ENCODE results near the gene TMEM52. TPM values are rescaled to one million over a fixed set of nuclear protein-coding genes. Genes with fewer than 3 reads are reported as not detected.

TMEM52 gene
- total and polyA plus RNA-seq, 2 of the 13 experiments (the other 11 are each of a cell fraction or from before 2014, with no cell fraction given), result 13.2 to 18.7 TPM

DNA sequence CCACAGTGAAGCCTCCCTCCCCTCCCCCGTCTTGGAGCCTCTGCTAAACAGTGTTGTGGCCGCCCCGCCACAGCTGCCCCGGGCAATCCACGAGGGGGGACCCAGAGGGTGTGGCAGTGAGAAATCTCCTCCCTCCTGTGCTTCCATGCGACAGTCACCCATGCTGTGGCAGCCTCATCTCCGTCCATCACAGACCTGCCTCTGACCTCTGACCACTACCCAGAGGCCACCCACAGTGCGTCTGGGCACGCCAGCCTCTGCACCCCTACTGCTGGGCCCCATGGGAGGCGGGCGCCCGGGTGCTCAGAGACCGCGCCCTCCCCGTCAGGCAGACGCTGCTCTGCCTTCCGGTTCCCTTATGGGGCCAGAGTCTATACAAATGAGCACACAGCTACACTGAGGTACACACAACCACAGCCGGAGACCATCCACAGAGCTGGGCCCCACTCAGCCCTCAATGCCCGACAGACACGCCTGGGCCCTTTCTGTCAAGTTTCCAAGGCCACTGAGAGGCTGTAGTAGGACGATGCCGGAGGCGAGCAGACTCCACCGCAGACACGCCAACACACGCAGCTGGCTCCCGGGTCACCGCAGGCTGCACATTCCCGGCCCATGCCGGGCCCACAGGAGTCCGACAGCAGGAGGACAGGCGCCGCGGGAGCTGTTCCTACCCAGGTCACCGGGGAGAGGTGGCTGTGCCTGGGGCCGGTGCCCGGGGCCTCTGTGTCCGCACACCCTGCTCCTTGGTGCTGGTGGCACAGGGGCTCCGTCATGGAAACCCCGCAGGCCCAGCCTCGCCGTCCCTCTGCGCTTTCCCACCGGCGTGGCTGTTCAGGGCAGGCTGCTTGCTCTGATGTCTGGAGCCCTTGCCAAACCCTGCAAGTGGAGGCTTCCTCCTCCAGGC is 23.9 kb upstream of the TMEM52 start (continued):
- peak; percentile 44; the same call in 1 of the 2 replicates for TF ChIP-seq BCL6 (CRISPR knock-in tag; IDR thresholded peaks at IDR 0.05)
- no peak for TF ChIP-seq PBX2 (CRISPR knock-in tag; IDR thresholded peaks at IDR 0.05)
- no peak for TF ChIP-seq SIX4 (CRISPR knock-in tag; IDR thresholded peaks at IDR 0.05)
- peak; percentile 97 for TF ChIP-seq ZNF788 (CRISPR knock-in tag; IDR thresholded peaks at IDR 0.05; ENCODE audit: borderline replicate concordance)
- TF ChIP-seq ZNF34 (CRISPR knock-in tag; IDR thresholded peaks at IDR 0.05; ENCODE audit: borderline replicate concordance), result no peak
- TF ChIP-seq, protein P1, sequence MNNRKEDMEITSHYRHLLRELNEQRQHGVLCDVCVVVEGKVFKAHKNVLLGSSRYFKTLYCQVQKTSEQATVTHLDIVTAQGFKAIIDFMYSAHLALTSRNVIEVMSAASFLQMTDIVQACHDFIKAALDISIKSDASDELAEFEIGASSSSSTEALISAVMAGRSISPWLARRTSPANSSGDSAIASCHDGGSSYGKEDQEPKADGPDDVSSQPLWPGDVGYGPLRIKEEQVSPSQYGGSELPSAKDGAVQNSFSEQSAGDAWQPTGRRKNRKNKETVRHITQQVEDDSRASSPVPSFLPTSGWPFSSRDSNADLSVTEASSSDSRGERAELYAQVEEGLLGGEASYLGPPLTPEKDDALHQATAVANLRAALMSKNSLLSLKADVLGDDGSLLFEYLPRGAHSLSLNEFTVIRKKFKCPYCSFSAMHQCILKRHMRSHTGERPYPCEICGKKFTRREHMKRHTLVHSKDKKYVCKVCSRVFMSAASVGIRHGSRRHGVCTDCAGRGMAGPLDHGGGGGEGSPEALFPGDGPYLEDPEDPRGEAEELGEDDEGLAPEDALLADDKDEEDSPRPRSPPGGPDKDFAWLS (CRISPR knock-in tag; IDR thresholded peaks at IDR 0.05; ENCODE audit: borderline replicate concordance), result no peak
- peak; percentile 85; the same call in 1 of the 2 replicates for TF ChIP-seq MYC (CRISPR knock-in tag; IDR thresholded peaks at IDR 0.05; ENCODE audit: borderline replicate concordance)
- TF ChIP-seq, protein P2, sequence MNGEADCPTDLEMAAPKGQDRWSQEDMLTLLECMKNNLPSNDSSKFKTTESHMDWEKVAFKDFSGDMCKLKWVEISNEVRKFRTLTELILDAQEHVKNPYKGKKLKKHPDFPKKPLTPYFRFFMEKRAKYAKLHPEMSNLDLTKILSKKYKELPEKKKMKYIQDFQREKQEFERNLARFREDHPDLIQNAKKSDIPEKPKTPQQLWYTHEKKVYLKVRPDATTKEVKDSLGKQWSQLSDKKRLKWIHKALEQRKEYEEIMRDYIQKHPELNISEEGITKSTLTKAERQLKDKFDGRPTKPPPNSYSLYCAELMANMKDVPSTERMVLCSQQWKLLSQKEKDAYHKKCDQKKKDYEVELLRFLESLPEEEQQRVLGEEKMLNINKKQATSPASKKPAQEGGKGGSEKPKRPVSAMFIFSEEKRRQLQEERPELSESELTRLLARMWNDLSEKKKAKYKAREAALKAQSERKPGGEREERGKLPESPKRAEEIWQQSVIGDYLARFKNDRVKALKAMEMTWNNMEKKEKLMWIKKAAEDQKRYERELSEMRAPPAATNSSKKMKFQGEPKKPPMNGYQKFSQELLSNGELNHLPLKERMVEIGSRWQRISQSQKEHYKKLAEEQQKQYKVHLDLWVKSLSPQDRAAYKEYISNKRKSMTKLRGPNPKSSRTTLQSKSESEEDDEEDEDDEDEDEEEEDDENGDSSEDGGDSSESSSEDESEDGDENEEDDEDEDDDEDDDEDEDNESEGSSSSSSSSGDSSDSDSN (CRISPR knock-in tag; IDR thresholded peaks at IDR 0.05), result peak; percentile 74
- peak; percentile 78 for TF ChIP-seq ZMAT3 (CRISPR knock-in tag; conservative IDR thresholded peaks at IDR 0.05)
- no peak for TF ChIP-seq ZNF597 (CRISPR knock-in tag; IDR thresholded peaks at IDR 0.05)
- peak; percentile 42; the same call in 1 of the 2 replicates for TF ChIP-seq HIVEP1 (CRISPR knock-in tag; IDR thresholded peaks at IDR 0.05)
- TF ChIP-seq ZNF263 (CRISPR knock-in tag; IDR thresholded peaks at IDR 0.05), result peak; percentile 50; the same call in 1 of the 2 replicates
- TF ChIP-seq RELA (CRISPR knock-in tag; IDR thresholded peaks at IDR 0.05), result no peak
- no peak; the same call in 1 of the 2 replicates for TF ChIP-seq ZNF670 (CRISPR knock-in tag; IDR thresholded peaks at IDR 0.05; ENCODE audit: borderline replicate concordance)
- peak; percentile 71 for TF ChIP-seq PHF8 (CRISPR knock-in tag; IDR thresholded peaks at IDR 0.05)
- TF ChIP-seq NBN (conservative IDR thresholded peaks at IDR 0.05), result no peak
- TF ChIP-seq, protein P3, sequence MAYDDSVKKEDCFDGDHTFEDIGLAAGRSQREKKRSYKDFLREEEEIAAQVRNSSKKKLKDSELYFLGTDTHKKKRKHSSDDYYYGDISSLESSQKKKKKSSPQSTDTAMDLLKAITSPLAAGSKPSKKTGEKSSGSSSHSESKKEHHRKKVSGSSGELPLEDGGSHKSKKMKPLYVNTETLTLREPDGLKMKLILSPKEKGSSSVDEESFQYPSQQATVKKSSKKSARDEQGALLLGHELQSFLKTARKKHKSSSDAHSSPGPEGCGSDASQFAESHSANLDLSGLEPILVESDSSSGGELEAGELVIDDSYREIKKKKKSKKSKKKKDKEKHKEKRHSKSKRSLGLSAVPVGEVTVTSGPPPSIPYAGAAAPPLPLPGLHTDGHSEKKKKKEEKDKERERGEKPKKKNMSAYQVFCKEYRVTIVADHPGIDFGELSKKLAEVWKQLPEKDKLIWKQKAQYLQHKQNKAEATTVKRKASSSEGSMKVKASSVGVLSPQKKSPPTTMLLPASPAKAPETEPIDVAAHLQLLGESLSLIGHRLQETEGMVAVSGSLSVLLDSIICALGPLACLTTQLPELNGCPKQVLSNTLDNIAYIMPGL (CRISPR knock-in tag; IDR thresholded peaks at IDR 0.05; ENCODE audit: borderline replicate concordance in 1 of 2, low read depth in 1 of 2), result peak; percentile 49 to 75; a peak in 3 of 4 replicates
- TF ChIP-seq, protein P4, sequence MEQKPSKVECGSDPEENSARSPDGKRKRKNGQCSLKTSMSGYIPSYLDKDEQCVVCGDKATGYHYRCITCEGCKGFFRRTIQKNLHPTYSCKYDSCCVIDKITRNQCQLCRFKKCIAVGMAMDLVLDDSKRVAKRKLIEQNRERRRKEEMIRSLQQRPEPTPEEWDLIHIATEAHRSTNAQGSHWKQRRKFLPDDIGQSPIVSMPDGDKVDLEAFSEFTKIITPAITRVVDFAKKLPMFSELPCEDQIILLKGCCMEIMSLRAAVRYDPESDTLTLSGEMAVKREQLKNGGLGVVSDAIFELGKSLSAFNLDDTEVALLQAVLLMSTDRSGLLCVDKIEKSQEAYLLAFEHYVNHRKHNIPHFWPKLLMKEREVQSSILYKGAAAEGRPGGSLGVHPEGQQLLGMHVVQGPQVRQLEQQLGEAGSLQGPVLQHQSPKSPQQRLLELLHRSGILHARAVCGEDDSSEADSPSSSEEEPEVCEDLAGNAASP (CRISPR knock-in tag; IDR thresholded peaks at IDR 0.05; ENCODE audit: borderline replicate concordance), result peak; percentile 75; the same call in 1 of the 2 replicates
